AG04449 (cell line): ENCODE measurements around the gene CEP63.
"Not testable (repeated sequence)": the region's sequence is repeated elsewhere in the genome, so short reads cannot be mapped to it uniquely, and the experiment has no call there.

Experiments used
- CTCF ChIA-PET: fragments of 350-600 bp; formaldehyde crosslinking; extraction: SDS; loops from one replicate; lab custom pipeline; 2021; ENCODE audit warnings: antibody characterized with exemption; lab: Yijun Ruan, JAX
- POLR2A ChIA-PET: fragments of 400-600, 350-600 bp; formaldehyde crosslinking; extraction: SDS; loops from one replicate; lab custom pipeline; 2020; ENCODE audit warnings: antibody characterized with exemption, inconsistent platforms; lab: Yijun Ruan, JAX
- DNase-seq: peaks from one replicate; pipeline ENCODE4 v3.0.0-alpha.2; 2010; ENCODE audit warnings: low read depth, low spot score
- H3K4me3 ChIP-seq: 2 replicates; pipeline ENCODE4 v1.5.1; 2011; ENCODE audit warnings: low read depth, mild to moderate bottlenecking, control low read depth, low read length
- TF ChIP-seq, protein P1 (sequence below): IDR thresholded peaks from one replicate; pipeline ENCODE4 v1.5.1; 2011; ENCODE audit warnings: mild to moderate bottlenecking, moderate library complexity, low read length, control low read depth, inconsistent platforms; ENCODE audit not compliant: insufficient read depth; ENCODE audit errors: missing control alignments

Gene CEP63

DNA sequence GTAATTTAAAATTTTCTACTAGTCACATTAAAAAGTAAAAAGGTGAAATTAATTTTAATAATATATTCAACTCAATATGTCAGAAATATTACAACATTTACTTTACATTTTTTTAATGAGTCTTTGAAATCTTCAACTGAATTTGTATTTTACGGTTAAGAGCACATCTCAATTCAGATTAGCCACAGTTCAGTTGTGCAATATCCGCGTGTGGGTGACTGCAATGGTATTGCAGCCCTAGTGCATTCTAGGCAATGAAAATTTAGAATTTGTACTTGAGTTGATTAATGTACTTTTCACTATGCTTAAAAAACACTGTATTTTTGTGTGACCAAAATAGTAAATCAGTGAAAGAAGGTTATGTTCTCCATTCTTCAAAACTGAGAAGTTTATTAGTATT, 57.3 kb downstream of the CEP63 start:
- CTCF ChIA-PET: interaction anchor here (1.1 kb wide), 1 partner anchor 9 kb away, joined by 3 read pairs; no protein-coding TSS in a partner anchor
- TF ChIP-seq, protein P1, sequence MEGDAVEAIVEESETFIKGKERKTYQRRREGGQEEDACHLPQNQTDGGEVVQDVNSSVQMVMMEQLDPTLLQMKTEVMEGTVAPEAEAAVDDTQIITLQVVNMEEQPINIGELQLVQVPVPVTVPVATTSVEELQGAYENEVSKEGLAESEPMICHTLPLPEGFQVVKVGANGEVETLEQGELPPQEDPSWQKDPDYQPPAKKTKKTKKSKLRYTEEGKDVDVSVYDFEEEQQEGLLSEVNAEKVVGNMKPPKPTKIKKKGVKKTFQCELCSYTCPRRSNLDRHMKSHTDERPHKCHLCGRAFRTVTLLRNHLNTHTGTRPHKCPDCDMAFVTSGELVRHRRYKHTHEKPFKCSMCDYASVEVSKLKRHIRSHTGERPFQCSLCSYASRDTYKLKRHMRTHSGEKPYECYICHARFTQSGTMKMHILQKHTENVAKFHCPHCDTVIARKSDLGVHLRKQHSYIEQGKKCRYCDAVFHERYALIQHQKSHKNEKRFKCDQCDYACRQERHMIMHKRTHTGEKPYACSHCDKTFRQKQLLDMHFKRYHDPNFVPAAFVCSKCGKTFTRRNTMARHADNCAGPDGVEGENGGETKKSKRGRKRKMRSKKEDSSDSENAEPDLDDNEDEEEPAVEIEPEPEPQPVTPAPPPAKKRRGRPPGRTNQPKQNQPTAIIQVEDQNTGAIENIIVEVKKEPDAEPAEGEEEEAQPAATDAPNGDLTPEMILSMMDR: no peak
- H3K4me3 ChIP-seq: no peak overlapping the region
- POLR2A ChIA-PET: no interaction called here
- no peak for DNase-seq

DNA sequence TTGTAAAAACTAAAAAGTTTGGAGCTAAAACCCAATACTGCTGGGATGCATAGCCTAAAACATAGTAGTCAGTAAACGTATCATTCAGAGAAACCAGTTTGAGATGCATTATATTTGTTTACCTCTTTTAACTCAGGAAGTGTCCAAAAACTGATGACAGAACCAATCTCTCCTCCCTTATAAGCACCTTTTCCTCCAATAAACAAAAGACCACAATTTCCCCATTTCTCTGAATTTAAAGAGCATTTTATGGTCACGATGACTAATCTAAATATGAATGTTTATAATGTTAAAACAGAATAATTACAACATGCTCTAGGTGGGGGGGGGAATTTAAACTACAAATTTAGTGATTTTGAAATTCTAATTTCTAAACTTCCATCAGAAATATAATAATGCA, 58.5 kb downstream of the CEP63 start:
- ChIA-PET CTCF (no interaction called here), POLR2A (no interaction called here)
- no peak for DNase-seq
- no peak overlapping the region for H3K4me3 ChIP-seq
- TF ChIP-seq, protein P1: no peak

- DNase-seq, POLR2A ChIA-PET, CTCF ChIA-PET, H3K4me3 ChIP-seq: not testable (repeated sequence)
Measured at GRCh38 chr3:134544783-134545182, 58.9 kb downstream of the CEP63 start.

DNA sequence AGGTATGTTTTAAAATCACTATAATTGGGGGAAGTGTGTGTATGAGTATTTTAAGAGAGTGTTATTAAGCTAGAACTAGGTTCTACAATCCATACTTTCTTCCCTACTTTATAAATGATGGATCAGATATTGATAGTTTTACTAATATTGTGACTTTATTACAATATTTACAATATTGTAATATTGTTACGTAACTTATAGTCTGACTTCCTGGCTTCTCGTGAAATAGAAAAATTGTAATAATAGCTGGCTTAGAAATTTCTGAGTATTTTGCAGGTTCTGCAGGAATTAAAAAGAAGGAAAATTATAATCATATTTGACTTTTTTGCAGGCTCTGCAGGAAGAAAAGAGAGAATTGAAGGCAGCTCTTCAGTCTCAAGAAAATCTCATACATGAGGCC, 60.0 kb downstream of the CEP63 start:
- TF ChIP-seq, protein P1: no peak

DNA sequence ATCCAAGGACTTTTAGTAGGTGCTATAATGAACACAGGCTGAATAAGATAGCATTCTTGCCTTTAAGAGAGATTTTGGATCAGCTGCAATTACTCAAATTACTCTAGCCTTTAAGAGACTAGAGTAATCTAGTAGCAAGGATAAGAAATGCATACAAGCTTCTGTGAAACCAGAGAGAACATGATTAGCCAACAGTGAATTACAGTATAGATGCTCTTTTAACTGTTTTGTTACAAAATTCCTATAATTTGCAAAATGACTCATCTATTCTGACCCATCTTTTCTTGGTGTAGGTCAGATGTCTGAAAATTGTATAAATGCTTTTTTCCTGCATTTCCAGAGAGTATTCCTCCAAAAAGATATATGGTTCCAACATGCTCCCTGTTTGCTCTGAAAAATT, 66.9 kb downstream of the CEP63 start:
- ChIA-PET CTCF (no interaction called here), POLR2A (no interaction called here)
- DNase-seq: no peak
- TF ChIP-seq, protein P1: no peak
- no peak overlapping the region for H3K4me3 ChIP-seq

More for the DNA sequence above, 60.0 kb downstream of the CEP63 start:
- DNase-seq: no peak
- ChIA-PET POLR2A (no interaction called here), CTCF (interaction anchor here (1.1 to 1.4 kb wide), 2 partner anchors 9 to 55 kb away, joined by 5 to 6 read pairs; no protein-coding TSS in a partner anchor)
- H3K4me3 ChIP-seq: no peak overlapping the region

GRCh38 chr3:134559591-134559990, 73.7 kb downstream of the CEP63 start:
- H3K4me3 ChIP-seq: no peak overlapping the region
- DNase-seq: no peak
- ChIA-PET POLR2A (no interaction called here), CTCF (no interaction called here)
- TF ChIP-seq, protein P1: no peak

GRCh38 chr3:134562055-134562454, 76.2 kb downstream of the CEP63 start:
- no peak for DNase-seq
- TF ChIP-seq, protein P1: no peak
- CTCF ChIA-PET: interaction anchor here (1.2 kb wide), 1 partner anchor 164 kb away, joined by 3 read pairs; no protein-coding TSS in a partner anchor
- POLR2A ChIA-PET: no interaction called here
- H3K4me3 ChIP-seq: no peak overlapping the region
